Endothelial cell of hepatic sinusoid (primary cell): Measurements from ENCODE around the gene SSC5D.

Experiments used
- in situ Hi-C: cut with HindIII; loops from 2 replicates; pipeline ENCODE4 v1.10.0; 2017; ENCODE audit warnings: low sequenced_read_pairs

The SSC5D gene

DNA sequence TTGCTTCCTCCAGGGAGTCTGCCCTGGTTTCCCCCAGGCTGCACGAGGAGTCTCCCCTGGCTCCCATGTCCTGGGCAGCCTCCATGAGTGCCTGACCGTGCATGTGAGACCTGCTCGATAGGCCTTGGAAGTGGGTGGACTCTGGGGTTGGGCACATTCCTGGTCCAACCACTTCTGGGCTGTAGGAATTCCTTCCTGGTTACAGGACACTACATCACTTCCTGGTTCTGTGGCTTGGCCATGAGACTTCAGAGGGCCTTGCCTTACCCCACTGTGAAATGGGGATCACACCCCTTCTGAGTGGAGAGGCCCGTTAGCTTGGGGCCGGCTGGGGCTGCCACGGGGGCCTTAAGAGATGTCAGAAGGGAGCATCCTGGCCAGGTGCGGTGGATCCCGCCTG, 15.8 kb upstream of the SSC5D start:
- in situ Hi-C loops: loop anchor here (10.0 kb wide), 2 partner anchors 118 to 298 kb away; partner anchors contain the start of gene COX6B2

DNA sequence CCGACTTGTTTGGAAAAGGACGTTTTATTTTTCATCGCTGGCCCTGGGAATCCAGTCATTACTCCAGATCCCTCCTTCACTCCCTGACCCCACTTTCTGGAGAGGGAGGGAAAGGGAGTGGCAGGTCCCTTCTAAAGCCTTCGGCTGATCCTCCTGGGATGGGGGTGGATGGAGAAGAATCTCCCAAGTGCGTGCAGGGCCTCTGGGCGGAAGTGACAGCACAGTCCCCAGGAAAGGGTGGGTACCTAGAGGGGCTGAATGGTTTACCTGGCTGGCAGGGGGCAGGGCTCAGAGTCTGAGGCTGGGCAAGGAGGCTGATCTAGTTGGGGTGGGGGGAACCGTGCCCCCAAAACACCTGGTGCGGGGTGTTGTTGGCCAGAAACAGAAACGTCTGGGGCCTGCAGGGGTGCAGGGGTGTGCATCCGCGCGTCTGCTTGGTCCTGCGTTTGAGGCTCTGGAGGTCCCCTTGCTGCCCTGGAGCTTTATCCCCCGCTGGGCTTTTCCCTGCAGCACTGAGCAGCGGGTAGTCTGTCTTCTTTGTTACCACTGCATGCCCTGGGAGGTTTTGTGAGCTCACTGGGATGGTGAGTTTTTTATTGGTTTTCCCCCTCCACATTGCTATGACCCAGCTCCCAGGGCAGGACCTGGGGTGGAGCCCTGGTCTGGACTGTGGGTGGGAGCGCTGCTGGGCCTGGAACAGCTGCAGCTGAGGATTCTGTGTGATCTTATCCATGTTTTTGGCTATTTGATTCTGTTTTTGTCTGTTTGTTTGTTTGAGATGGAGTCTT, 14.8 kb upstream of the SSC5D start:
- in situ Hi-C loops: loop anchor here (10.0 kb wide), 2 partner anchors 119 to 299 kb away; partner anchors contain the start of gene COX6B2

DNA sequence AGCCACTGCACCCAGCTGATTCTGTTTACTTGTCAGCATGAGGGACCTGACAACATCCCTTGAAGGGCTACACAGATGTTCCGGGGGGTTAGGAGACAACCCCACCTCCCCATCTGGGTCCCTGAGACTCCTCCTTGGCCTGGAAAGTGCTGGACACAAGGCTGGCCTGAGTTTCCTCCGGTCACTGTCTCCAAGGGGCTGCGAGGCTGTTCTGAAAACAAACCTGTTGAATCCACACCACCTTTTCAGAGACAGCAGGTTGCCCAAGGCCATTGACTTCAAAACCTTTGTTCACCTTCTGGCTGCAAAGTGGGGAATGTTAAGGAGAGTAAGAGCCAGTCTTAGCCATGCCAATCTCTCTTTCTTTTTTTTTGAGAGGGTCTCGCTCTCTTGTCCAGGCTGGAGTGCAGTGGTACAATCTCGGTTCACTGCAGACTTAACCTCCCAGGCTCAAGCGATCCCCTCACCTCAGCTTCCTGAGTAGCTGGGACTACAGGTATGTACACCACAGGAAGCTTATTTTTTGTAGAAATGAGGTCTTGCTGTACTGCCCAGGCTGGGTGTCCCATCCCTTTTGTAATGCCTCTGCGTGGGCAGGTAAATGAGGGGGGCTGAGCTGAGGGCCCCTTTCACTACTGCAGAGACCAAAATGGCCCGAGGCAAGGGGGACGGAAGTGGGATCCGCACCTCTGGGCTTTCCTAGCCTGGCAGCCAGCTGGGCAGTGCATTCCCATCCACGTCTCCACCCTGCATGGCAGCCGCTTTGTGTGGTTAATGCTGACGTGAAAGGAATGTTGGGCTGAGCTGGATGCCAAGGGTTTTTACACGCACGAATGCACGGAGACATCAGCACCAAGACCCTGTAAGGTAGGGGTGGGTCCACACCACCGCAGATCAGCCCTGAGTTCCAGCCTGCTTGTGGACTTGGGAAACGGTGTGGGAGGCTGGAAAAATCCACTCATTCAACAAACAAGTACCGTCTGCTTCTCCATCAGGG, 13.7 kb upstream of the SSC5D start:
- in situ Hi-C loops: loop anchor here (10.0 kb wide), 2 partner anchors 120 to 300 kb away; partner anchors contain the start of gene COX6B2

DNA sequence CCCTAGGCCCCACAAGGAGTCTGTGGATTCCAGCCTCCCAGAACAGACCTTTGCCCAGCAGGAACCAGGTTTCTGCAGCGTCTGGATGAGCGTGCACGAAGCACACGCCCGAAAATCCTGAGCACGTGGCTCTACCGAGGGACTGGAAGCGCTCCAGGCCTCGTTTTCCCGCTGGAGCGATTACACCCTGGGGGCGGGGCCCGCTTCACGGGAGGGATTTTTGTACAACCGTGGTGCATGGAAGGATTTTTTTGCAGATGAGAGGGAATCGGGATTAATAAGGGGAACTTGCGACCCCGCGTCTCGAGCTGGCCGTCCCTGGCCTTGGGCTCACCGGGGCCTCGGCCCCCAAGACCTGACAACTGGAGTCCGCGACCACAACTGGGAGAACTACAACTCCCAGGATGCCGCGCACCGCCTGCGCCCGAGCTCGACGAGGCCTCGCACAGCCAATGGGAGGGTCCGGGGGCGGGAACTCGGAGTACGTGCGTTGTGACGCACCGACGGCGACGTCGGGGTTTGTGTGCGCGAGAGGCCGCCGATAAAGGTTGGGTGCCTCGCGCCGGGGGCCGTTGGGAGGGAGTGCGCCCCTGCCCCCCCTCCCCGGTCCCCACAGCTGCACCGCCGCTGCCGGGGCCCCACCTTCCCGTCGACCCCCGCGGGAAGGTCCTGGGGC, 12.0 kb upstream of the SSC5D start, which contains the start of gene ZNF628:
ZNF628 (plus strand) TSS at position 518 of the 676 bp plus-strand sequence. CDS start 3,294 bp downstream, outside the sequence.
- in situ Hi-C loops: loop anchor here (10.0 kb wide), 2 partner anchors 121 to 301 kb away; partner anchors contain the start of gene COX6B2

DNA sequence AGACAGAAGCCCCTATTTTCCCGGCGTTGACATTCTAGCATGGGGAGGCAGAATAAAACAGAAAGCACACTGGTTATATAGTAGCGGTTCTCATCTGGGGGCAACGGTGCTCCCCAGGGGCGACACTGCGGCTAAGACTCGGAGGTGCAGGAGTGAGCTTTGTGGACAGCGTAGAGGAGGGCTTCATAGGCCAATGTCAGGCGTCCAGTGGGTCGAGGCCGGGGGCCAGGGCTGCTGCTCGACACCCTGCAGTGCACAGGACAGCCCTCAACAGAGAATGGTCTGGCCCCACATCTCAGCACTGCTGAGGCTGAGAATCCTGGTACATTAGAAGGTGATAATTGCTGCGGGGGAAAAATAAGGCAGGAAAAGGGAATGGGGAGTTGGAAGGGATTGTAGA, 10.3 kb upstream of the SSC5D start:
- in situ Hi-C loops: loop anchor here (10.0 kb wide), 2 partner anchors 123 to 303 kb away; partner anchors contain the start of gene COX6B2

DNA sequence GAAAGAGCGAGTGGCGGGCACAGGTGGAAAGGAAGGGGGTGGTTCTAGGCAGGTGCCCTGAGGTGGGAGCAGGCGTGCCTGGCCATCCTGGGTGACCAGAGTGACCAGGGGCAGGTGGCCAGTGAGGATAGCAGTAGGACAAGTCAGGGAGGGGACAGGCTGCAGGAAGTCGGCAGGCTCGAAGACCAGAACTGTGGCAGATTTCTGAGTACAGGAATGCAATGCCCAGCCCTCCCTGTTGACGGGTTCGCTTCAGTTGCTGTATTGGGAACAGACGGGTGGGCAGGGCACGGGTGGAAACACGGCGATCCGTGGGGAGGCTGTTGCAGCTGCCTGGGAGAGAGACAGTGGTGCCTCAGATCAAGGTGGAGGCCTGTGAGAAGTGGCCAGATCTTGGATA, 9.9 kb upstream of the SSC5D start:
- in situ Hi-C loops: loop anchor here (10.0 kb wide), 2 partner anchors 124 to 304 kb away; partner anchors contain the start of gene COX6B2

DNA sequence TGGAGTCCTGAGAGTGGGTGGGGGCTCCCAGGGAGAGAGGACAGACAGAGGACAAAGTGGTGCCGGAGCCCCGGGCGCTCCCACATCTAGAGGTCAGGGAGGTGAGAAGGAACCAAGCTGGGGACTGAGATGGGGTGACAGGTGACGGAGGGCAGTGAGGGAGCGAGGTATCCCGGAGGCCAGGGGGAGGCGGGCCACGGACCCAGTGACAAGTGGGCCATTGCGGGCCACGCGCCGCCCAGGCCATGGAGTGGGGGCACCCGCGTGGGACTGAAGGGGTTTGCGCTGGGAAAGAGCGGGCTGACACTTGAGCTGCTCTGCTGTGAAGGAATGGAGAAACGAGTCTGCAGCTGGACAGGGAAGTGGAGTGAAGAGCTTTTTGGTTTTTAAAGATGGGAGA, 9.2 kb upstream of the SSC5D start:
- in situ Hi-C loops: loop anchor here (10.0 kb wide), 2 partner anchors 124 to 304 kb away; partner anchors contain the start of gene COX6B2

DNA sequence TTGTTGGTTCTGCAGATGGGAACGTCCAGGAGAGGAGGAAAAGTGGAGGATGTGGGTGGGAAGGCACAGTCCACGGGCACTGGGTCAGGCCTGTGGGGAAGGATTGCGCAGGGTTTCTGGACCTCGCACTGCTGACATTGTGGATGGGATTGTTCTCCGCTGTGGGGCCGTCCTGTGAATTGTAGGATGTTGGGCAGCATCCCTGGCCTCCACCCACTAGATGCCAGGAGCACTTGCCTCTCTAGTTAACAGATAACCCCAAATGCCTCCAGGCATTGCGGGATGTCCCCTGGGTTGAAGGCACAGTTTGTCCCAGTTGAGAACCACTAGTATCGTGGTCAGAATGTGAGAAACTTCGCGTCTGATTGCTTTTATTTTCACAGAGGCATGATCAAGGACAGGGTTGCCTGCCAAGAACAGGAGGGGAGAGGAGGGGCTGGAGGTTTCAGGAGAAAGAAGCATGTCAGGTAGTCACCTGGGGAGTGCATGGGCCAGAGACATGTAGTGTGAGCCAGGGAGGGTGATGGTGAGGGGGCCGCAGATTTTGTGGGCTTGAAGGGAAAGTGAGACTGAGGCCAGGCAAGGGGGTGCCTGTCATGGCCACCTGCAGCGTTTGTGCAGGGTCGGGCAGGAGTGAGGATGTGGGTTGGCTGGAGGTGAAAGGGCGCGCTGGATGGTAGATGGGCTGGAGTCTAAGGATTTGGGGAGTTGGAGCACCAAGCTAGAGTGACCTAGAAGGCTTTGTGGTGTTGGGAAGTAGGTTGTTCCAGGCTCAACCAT, 8.6 kb upstream of the SSC5D start:
- in situ Hi-C loops: loop anchor here (10.0 kb wide), 2 partner anchors 125 to 305 kb away; partner anchors contain the start of gene COX6B2

DNA sequence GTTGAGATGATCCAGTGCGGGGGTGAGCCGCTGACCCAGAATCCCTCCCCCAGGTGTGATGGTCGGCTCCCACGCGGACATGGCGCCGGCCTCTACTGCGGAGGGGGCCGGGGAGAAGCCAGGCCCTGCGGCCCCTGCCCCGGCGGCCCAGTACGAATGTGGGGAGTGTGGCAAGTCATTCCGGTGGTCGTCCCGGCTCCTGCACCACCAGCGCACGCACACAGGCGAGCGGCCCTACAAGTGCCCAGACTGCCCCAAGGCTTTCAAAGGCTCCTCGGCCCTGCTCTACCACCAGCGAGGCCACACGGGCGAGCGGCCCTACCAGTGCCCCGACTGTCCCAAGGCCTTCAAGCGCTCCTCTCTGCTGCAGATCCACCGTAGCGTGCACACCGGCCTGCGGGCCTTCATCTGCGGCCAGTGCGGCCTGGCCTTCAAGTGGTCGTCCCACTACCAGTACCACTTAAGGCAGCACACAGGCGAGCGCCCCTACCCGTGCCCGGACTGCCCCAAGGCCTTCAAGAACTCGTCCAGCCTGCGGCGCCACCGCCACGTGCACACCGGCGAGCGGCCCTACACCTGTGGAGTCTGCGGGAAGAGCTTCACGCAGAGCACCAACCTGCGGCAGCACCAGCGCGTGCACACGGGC, 7.0 kb upstream of the SSC5D start:
- in situ Hi-C loops: no loop called here

DNA sequence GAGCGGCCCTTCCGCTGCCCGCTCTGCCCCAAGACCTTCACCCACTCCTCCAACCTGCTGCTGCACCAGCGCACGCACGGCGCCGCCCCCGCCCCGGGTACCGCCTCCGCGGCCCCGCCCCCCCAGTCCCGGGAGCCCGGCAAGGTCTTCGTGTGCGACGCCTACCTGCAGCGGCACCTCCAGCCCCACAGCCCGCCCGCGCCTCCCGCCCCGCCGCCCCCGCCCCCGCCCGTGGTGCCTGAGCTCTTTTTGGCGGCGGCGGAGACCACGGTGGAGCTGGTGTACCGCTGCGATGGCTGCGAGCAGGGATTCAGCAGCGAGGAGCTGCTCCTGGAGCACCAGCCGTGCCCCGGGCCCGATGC, 6.5 kb upstream of the SSC5D start:
- in situ Hi-C loops: no loop called here

DNA sequence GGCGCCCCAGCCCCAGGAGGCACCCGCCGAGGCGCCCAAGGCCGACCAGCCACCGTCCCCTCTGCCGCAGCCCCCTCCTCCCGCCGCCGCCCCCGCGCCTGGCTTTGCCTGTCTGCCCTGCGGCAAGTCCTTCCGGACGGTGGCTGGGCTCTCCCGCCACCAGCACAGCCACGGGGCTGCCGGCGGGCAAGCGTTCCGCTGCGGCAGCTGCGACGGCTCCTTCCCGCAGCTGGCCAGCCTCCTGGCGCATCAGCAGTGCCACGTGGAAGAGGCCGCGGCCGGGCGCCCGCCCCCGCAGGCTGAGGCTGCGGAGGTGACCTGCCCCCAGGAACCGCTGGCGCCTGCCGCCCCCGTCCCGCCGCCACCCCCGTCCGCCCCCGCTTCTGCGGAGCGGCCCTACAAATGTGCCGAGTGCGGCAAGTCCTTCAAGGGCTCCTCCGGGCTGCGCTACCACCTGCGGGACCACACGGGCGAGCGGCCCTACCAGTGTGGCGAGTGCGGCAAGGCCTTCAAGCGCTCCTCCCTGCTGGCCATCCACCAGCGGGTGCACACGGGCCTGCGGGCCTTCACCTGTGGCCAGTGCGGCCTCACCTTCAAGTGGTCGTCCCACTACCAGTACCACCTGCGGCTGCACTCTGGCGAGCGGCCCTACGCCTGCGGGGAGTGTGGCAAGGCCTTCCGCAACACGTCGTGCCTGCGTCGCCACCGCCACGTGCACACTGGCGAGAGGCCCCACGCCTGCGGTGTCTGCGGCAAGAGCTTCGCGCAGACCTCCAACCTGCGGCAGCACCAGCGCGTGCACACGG, 5.9 kb upstream of the SSC5D start:
- in situ Hi-C loops: no loop called here

DNA sequence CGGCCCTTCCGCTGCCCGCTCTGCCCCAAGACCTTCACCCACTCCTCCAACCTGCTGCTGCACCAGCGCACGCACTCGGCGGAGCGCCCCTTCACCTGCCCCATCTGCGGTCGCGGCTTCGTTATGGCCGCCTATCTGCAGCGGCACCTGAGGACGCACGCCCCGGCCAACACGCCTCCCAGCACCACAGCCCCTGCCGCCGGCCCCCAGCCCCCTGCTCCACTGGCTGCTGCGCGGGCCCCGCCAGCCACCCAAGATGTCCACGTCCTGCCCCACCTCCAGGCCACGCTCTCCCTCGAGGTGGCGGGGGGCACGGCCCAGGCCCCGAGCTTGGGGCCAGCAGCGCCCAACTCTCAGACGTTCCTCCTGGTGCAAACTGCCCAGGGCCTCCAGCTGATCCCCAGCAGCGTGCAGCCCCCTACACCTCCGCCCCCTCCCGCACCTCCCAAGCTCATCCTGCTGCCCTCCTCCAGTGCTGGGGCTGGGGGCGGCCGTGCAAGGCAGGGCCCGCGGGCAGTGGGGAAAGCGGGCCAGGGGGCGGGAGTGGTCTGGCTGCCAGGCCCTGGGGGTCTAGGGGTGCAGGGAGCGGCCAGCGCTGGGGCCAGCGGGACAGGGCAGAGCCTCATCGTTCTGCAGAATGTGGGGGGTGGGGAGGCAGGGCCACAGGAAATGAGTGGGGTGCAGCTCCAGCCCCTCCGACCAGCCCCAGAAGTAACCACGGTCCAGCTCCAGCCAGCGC, 5.1 kb upstream of the SSC5D start:
- in situ Hi-C loops: no loop called here

DNA sequence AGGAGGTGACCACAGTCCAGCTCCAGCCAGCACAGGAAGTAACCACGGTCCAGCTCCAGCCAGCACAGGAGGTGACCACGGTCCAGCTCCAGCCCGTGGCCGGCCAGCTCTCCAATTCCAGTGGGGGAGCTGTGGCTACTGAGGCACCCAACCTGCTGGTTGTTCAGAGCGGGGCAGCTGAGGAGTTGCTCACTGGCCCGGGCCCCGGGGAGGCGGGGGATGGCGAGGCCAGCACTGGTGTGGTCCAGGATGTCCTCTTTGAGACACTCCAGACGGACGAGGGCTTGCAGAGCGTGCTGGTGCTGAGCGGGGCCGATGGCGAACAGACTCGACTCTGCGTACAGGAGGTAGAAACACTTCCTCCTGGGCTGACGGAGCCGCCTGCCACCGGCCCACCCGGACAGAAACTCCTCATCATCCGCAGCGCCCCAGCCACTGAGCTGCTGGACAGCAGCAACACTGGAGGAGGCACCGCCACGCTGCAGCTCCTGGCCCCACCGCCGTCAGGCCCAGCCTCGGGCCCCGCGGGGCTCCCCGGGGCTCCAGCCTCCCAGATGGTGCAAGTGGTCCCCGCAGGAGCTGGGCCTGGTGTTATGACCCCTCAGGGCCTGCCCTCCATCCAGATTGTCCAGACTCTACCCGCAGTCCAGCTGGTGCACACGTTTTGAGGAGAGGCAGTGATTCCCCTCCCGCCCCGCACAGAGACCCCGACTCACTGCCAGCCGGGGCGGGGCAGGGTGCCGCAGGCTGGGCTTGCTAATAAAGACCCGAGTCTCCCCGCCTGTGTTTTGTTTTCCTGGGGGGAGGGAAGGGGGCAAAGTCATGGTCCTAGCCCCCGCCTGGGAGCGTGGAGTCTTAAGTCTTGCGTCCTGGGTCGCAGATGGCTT, 4.3 kb upstream of the SSC5D start:
- in situ Hi-C loops: no loop called here

DNA sequence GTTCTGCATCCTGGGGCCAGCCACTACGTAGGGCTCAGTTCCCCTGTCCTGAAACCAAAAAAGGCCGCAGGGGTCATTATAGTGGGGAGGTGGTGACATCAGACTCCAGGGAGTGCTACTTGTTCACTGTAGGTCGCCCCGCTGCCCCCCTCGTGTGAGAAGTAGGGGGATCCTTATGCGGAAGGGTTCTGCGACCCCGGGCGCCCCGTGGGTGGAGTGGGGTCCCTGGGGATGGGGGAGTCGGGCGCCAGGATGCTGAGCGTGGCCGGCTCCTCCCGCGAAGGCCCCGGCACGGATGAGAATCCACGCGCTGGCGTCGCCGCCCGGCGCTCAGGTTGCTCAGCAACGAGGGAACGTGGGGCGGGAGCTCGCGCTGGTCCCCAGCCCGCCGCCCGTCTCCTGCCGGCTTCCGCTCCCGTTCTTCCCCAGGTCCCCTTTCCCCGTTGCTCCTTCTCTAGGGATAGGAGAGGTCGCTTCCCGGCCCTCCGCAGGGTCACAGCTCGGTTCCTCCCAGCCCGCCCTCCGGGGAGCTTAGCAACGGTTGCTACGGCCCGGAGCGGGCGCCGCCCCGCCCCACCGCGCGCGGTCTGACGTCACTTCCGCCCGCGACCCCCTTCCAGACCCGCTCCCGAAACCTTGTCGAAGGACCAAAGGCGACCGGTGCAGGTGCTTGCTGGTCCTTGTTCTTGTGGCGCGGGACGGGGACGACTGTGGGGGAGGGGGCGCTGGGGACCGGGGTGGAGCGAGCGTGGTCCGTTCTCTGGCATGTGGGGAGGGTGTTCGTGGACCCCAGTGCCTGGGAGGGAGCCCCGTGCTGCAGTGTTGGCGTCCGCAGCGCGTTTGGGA, 3.4 kb upstream of the SSC5D start, which contains the start of gene NAT14:
NAT14 (plus strand) TSS at position 596 of the 846 bp plus-strand sequence. CDS start 521 bp downstream, outside the sequence.
- in situ Hi-C loops: no loop called here

DNA sequence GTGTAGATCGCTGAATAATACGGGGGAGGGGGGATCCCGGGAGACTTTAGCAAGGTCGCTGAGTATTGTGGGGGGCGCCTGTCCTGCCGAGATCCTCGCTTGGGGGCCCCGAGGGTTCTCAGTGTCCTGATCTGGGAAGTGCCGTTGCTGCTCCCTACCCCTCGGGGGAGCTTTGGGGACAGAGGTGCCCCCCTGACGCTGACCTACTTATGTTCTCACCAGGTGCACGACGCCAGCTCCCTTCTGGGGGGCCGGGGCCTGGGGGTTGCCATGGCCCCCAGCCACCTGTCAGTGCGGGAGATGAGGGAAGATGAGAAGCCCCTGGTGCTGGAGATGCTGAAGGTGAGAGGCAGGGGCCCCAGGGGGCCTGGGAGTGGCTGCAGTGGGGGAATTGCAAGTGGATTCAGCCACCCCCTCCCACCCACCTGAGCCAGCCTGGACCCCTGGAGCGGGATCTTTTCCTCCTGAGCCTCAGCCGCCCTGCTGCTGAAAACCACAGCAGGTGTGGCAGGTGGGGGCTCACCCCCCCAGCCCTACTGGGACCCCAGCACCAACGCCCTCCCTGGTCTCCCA, 2.7 kb upstream of the SSC5D start:
- in situ Hi-C loops: no loop called here
